ENCODE data around the gene CISD1. TPM values are rescaled to one million over a fixed set of nuclear protein-coding genes. Genes with fewer than 3 reads are reported as not detected.

Gene CISD1
- total and polyA plus RNA-seq, 10 donors, result 7.1 to 26.5 (median 19.3) TPM

GRCh38 chr10:58330431-58330830 is 61.5 kb downstream of the CISD1 start:
- Histone ChIP-seq H3K27me3 (replicated peaks in 1 of 7) (no peaks in the 10 kb centered on the region), H3K36me3 (no peaks in the 10 kb centered on the region), H3K9me3 (no peaks in the 10 kb centered on the region), H3K4me1 (peaks cover 0 to 20% (median 8%) of the 10 kb centered on the region in 6 donors), H3K27ac (peak overlapping the region in 4 of 8 donors; percentile 13 to 68 (median 32)), H3K4me3 (no peak overlapping the region)
- no peak for DNase-seq
- intact Hi-C loops (cut with DNase I; ENCODE audit: low total_unique reads), result no loop called here
- TF ChIP-seq POLR2A (IDR thresholded peaks at IDR 0.05) (no peak), POLR2AphosphoS5 (IDR thresholded peaks at IDR 0.05) (no peak)
- TF ChIP-seq, protein P1, sequence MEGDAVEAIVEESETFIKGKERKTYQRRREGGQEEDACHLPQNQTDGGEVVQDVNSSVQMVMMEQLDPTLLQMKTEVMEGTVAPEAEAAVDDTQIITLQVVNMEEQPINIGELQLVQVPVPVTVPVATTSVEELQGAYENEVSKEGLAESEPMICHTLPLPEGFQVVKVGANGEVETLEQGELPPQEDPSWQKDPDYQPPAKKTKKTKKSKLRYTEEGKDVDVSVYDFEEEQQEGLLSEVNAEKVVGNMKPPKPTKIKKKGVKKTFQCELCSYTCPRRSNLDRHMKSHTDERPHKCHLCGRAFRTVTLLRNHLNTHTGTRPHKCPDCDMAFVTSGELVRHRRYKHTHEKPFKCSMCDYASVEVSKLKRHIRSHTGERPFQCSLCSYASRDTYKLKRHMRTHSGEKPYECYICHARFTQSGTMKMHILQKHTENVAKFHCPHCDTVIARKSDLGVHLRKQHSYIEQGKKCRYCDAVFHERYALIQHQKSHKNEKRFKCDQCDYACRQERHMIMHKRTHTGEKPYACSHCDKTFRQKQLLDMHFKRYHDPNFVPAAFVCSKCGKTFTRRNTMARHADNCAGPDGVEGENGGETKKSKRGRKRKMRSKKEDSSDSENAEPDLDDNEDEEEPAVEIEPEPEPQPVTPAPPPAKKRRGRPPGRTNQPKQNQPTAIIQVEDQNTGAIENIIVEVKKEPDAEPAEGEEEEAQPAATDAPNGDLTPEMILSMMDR (IDR thresholded peaks at IDR 0.05 in 8 of 11, conservative IDR thresholded peaks at IDR 0.05 in 3 of 11), result no peak
- WGBS, 5 donors, result 28 to 48% (median 39%) methylated on average over 1 of the region's 1 CpG

- 62 to 88% (median 69%) methylated on average over 2 of the region's 2 CpGs for WGBS, 5 donors
These were observed 62.7 kb downstream of the CISD1 start for GRCh38 chr10:58331646-58332045.

GRCh38 chr10:58334817-58335305 is 65.9 kb downstream of the CISD1 start, which contains the start of gene UBE2D1:
Gene UBE2D1, plus strand, starts transcription at chr10:58335006. Its CDS starts 196 bp downstream, at chr10:58335202.
- H3K36me3 ChIP-seq, result no peaks in the 10 kb centered on the region
- H3K4me1 ChIP-seq, result peaks cover 5 to 61% (median 35%) of the 10 kb centered on the region in 6 donors
- H3K27ac ChIP-seq, result peak within 1 kb of the TSS; percentile 84 to 95 (median 88)
- no peaks in the 10 kb centered on the region for H3K9me3 ChIP-seq
- intact Hi-C loops (cut with DNase I; ENCODE audit: low total_unique reads), result no loop called here
- H3K27me3 ChIP-seq (replicated peaks in 1 of 7), result no peaks in the 10 kb centered on the region
- peak within 1 kb of the TSS; percentile 81 to 98 (median 92) for H3K4me3 ChIP-seq
- DNase-seq, result peak; percentile 98
- 0 to 1% (median 1%) methylated on average over 33 to 49 of the region's 49 CpGs for WGBS, 5 donors
- TF ChIP-seq POLR2AphosphoS5 (IDR thresholded peaks at IDR 0.05) (peak; percentile 98 to 99 (median 99)), POLR2A (IDR thresholded peaks at IDR 0.05) (peak; percentile 89 to 96 (median 94))
- TF ChIP-seq, protein P1 (IDR thresholded peaks at IDR 0.05 in 8 of 11, conservative IDR thresholded peaks at IDR 0.05 in 3 of 11), result peak in 9 of 11 experiments; percentile 8 to 64 (median 38)

More at GRCh38 chr10:58331646-58332045, 62.7 kb downstream of the CISD1 start:
- no peak for DNase-seq
- TF ChIP-seq, protein P1 (IDR thresholded peaks at IDR 0.05 in 8 of 11, conservative IDR thresholded peaks at IDR 0.05 in 3 of 11), result peak in 1 of 11 experiments; percentile 8
- TF ChIP-seq POLR2A (IDR thresholded peaks at IDR 0.05), result no peak
- intact Hi-C loops (cut with DNase I; ENCODE audit: low total_unique reads), result no loop called here
- no peaks in the 10 kb centered on the region for H3K36me3 ChIP-seq
- H3K27me3 ChIP-seq (replicated peaks in 1 of 7), result no peaks in the 10 kb centered on the region
- H3K4me3 ChIP-seq, result no peak overlapping the region
- no peaks in the 10 kb centered on the region for H3K9me3 ChIP-seq
- H3K27ac ChIP-seq, result peak overlapping the region in 1 of 8 donors; percentile 20
- H3K4me1 ChIP-seq, result peaks cover 5 to 33% (median 20%) of the 10 kb centered on the region in 6 donors

DNA sequence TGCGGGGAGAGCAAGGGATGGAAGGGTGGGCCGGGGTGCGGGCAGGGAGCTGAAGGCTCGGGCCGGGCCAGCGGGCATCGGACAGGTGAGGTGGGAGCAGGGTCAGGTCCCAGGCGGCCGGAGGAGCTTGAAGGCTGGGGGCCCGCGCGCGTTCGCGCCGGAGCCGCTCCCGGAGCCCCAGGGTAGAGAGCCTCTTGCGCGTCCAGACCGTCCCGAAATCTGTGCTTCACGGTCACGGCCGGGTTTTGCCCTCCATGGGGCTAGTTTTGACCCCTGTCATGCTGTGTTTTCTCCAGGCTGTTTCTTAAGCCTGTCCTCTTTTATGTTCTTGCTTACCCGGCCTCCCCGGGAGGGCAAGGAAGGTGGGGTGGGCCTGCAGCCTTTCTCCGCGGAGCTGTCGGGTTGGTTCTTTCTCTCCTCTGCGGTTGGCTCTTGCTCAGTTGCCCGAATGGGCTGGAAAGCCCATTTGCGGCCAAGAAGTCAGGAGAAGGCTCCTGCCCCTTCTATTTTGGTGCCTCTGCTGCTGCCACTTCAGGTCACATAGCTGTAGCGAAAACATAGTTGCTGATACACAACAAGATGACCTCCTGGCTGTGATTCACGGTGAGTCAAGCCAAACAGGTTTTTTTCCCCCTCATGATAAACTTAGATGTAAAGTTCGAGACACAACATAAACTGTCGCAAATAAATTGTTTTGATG is 66.5 kb downstream of the CISD1 start:
- peak overlapping the region; percentile 81 to 98 (median 92) for H3K4me3 ChIP-seq
- H3K27me3 ChIP-seq (replicated peaks in 1 of 7), result no peaks in the 10 kb centered on the region
- peak overlapping the region; percentile 84 to 95 (median 88) for H3K27ac ChIP-seq
- intact Hi-C loops (cut with DNase I; ENCODE audit: low total_unique reads), result no loop called here
- TF ChIP-seq POLR2A (IDR thresholded peaks at IDR 0.05), result no peak
- TF ChIP-seq, protein P1 (IDR thresholded peaks at IDR 0.05 in 8 of 11, conservative IDR thresholded peaks at IDR 0.05 in 3 of 11), result no peak
- no peak for TF ChIP-seq POLR2AphosphoS5 (IDR thresholded peaks at IDR 0.05)
- DNase-seq, result no peak
- peaks cover 5 to 61% (median 38%) of the 10 kb centered on the region in 6 donors for H3K4me1 ChIP-seq
- H3K9me3 ChIP-seq, result no peaks in the 10 kb centered on the region
- H3K36me3 ChIP-seq, result no peaks in the 10 kb centered on the region
- WGBS, 5 donors, result 4 to 10% (median 7%) methylated on average over 24 to 37 of the region's 37 CpGs

Data from spleen (tissue), 11 donors.